ENCODE measurements around the gene CSN2. TPM values are rescaled to one million over a fixed set of nuclear protein-coding genes. Genes with fewer than 3 reads are reported as not detected.
"Not testable (repeated sequence)": the region's sequence is repeated elsewhere in the genome, so short reads cannot be mapped to it uniquely, and the experiment has no call there.

Gene CSN2
- not detected for total RNA-seq

DNA sequence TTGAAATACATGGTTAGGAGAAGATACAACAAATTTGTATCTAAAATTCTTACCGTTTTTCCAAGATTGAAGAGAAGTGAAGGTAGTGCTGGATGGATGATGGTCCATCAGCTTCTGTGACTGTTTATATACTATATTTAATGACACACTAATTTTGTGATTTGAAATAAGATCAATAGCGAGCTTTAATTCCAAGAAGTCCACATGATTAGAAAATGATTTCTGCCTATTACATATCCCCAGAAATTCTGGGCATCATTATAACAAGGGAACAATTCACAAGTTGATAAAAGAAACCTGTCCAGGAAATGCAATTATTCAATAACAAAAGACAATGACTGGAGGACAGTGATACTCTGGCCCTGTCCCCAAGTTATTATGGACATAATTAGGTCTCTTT is at the start of gene CSN2:
Gene CSN2, minus strand, starts transcription at position 101 of the 400 bp plus-strand sequence. CDS start 4,733 bp downstream, outside the sequence.
- DNase-seq = no peak

- no peak for DNase-seq
Measured at GRCh38 chr4:70008771-70009170, 43.2 kb upstream of the CSN2 start.

GRCh38 chr4:70002507-70002906 is 37.0 kb upstream of the CSN2 start:
- no peak for DNase-seq

DNA sequence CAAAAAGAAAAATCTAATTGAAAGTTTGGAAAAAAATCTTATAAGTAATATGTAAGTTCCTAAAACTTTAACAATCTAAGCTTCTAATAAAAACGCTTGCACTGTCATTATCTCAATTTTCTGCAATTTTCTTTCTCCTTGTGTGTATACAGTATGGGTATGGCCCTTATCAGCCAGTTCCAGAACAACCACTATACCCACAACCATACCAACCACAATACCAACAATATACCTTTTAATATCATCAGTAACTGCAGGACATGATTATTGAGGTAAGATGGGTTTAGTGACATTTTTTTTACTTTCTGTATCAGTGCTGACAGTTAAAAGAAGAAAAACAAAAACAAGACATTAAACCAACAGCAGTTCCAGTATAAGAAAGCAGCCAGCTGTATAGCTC is 35.2 kb upstream of the CSN2 start:
- no peak for DNase-seq

DNA sequence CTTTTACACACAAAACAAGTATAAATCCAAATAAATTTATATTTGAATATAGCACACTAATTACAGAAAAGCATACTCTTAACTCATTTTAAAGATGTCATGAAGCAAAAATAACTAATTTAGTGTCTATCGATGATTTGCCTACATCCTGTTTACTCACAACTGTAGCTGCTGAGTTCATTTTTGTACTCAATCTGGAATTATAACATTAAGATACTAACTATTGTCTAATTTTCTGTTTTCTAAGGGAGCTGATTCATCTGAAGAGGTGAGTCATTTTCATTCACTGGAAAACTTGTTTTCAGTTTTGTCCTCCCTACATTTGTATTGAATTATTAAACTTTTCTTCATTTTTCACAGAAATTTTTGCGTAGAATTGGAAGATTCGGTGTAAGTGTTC is 33.9 kb upstream of the CSN2 start:
- no peak for DNase-seq

DNA sequence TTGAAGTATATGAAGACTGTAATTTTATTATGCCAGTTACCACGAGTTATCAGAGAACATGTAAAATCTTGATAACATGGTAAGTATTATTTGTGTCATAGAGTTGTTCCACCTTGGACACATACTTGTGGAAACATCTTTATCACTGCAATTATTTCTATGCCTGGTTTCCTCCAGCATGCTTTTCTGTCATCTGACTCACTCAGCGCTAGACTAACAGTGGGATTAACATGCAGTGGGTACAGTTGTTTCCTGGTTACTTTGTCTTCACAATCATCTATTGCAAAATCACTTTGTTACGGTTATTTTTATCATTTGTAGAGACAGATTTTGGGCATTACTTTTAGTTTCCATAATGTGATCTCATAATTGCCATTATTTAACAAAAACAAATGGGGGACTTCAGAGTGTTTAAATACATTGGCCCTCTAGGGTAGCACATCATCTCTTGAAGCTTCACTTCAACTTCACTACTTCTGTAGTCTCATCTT is 30.0 kb upstream of the CSN2 start, which contains the start of gene STATH:
Gene STATH, plus strand, starts transcription at position 441 of the 491 bp plus-strand sequence. CDS start 2,472 bp downstream, outside the sequence.
- no peak for DNase-seq

DNA sequence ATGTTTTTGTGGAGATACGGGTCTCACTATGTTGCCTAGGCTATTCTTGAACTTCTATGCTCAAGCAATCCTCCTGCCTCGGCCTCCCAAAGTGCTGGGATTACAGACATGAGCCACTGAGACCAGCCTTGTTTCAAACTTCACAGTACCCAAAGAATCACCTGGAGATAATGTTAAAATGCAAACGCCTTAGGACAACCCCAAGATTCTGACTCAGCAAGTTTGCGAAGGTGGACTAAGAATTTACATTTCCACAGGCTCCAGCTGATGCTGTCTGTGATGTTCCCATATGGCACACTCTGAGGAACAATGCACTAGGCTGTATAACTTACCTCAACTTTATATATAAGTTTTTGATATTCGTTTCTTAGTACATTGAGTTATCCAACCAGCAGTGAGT is 29.3 kb upstream of the CSN2 start:
- DNase-seq = no peak

DNA sequence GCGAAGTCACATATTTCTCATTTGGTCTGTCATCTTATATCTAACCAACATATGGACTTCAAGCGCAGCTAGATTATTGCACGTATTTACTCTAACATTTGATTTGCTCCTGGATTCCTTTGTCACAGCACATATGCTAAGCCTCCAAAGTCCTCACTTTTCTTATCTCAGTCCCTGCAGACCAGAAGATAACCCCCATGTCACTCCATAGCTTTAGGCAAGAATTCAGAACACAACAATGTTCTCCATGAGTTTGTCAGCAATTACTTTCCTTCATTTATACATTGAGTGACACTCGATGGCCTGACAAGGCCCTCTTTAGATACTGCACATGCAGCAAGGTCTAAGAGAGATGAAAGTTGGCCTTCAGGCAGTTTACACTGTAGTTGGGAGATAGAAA is 25.5 kb upstream of the CSN2 start:
- no peak for DNase-seq

DNA sequence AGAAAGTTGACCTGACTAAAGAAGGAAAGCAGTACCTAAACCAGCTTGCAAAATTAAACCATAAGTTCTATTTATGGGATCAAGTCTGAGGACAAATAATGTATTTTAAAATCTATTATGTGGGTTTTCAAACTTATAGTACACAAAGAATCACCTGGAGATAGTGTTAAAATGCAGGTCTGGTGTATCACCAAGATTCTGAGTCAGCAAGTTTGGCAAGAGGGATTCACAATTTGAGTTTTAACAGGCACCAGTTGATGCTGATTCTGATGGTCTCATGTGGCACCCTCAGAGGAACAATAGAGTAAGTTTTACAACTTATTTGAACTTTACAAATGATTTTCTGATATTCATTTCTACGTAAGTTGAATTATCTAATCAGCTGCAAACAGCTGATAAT is 21.1 kb upstream of the CSN2 start:
- DNase-seq = no peak

DNA sequence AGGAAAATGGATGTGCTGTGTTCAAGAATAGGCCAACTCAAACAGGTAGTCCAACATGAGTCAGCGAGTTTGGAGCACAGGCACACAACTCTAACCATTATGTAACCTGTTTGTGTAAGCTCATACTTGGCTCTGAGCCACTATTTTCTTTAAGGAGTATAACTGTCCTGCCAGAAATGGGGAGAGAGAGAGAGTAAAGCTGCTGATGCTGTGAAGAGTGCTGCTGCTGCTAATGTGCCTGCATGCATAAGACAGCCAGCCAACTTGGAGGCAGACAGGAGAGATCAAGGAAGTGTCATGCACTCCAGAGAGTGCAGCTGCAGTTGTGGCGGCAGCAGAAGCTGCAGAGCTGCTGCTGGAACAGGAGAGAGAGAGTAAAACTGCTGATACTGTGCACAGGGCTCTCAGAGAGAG is 18.5 kb upstream of the CSN2 start:
- no peak for DNase-seq

GRCh38 chr4:69977582-69977981 is 12.1 kb upstream of the CSN2 start:
- DNase-seq = no peak

- DNase-seq = peak; percentile 38
Measured at GRCh38 chr4:69974631-69975030, 9.1 kb upstream of the CSN2 start.

DNA sequence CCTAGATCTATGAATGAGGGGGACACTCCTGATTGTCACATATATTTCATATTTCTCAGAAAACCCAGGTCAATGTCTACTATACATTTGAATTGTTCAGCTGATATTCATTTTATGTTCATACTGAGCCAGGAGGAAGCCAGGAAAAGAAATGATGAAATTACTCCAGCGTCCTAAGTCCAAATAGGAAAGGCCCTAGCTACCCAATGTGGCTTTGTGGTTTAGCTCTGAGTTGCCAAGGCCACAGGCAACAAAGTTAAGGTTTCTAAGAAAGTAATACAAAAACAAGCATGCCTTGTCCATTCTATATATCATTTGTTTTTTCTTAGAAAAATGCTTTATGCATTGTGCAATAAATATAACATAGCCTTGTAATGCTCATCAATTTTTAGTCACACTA is 4.5 kb upstream of the CSN2 start:
- DNase-seq = no peak

DNA sequence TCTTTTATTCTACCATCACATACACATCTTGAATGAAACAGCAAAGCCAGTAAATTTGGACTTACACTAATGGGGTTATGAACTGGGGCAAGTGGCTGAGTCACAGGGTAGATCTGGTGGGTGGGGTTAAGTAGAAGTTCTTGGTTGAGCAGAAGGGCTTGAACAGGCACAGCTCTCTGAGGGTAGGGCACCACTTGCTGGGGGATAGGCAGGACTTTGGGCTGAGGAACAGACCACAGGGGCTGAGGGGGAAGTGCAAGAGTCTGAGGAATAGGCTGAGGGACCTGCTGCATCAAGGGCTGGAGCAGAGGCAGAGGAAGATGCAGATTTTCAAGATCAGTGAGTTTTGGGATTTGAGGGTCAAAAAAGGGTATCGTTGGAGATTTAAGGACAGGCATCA is 8.3 kb downstream of the CSN2 start:
- DNase-seq = no peak

DNA sequence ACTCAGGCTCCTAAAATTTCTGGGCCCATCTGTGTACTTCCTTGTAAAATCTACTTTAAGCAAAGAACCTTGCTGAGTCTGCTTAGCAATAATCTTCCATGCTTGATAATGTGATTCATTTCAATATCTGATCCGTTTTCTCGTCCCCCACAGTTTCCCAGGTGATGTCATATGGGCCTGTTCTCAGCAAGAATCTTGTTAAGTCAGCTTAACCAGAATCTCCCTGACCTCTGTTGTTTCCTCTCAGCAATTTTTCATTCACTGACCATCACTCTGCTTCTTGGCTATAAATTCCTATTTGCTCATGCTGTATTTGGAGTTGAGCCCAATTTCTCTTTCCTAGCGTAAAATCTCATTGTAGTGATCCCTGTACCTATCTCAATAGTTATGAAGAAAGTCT is 13.9 kb downstream of the CSN2 start:
- DNase-seq = no peak

DNA sequence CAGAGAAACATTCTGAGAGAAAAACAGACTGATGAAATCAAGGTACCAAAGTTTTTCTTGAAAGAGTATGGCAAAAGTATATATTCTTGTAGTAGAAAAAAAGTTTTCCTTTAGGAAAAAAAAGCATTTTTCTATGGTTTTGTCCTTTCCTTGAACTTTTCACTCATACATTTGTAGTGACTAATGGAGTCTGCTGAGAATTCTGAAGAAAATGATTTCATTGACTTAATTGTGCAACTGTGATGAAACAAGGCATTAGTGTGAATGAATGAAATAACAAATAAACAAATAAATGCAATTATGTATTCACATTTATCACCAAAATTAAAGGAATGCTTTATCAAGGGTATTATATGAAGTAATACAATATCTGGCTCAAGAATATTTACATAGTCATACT is 29.0 kb downstream of the CSN2 start:
- DNase-seq = no peak

DNA sequence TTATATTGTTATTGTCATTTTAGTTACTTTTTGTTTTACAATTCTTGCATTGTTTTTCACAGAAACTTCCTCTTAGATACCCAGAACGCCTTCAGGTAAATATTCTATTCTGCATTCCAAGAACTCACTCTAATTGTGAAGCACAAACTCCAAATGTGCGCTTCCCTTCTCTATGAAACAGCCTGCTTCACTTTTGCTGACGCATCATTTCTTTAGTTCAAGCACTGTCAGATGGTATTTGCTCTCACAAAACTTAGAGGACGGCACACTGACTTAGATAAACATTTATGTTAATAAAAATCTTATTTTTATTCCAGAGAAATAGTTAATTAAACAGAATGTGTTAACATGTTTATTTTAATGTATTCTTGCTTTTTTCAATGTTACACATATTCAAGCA is 31.4 kb downstream of the CSN2 start:
- no peak for DNase-seq

DNA sequence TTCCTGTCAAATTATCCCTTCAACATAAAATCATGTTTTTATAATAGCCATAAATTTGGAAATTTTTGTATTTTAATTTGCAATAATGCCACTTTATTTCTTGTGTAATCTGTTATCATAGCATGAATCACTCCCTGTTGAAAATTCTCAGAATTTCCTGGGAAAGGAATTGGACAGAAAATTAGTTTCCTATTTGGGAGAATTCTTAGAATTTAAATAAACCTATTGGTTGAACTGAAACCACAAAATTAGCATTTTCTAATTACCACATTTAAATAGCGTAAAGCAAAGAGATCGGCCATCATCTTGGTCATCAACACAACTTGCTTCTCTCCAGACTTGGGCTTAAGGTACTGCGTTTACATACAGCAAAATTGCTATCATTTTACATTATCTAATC is 34.8 kb downstream of the CSN2 start, which contains the start of gene CSN1S1:
Gene CSN1S1, plus strand, starts transcription at position 301 of the 400 bp plus-strand sequence. CDS start 1,488 bp downstream, outside the sequence.
- no peak for DNase-seq

DNA sequence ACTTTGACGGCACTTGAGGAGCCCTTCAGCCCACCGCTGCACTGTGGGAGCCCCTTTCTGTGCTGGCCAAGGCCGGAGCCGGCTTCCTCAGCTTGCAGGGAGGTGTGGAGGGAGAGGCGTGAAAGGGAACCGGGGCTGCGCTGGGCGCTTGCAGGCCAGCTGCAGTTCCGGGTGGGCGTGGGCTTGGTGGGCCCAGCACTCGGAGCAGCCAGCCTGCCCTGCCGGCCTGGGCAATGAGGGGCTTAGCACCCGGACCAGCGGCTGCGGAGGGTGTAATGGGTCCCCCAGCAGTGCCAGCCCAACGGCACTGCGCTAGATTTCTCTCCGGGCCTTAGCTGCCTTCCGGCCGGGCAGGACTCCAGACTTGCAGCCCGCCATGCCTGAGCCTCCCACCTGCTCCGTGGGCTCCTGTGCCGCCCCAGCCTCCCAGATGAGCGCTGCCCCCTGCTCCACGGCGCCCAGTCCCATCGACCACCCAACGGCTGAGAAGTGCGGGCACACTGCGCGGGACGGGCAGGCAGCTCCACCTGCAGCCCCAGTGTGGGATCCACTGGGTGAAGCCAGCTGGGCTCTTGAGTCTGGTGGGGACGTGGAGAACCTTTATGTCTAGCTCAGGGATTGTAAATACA is 41.6 kb downstream of the CSN2 start:
- not testable (repeated sequence) for DNase-seq

DNA sequence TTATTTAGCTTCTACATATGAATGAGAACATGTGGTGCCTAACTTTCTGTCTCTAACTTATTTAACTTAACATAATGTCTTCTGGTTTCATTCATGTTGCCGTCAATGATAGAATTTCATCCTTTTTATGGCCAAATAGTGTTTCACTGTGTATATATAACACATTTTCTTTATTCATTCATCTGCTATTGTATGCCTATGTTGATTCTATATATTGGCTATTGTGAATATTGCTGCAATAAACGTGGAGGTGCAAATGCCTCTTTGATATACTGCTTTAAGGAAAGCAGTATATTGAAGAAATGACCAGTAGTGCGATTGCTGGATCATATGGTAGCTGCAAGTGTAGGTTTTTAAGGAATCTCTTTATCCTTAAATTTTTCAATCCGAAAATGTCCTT is 44.7 kb downstream of the CSN2 start:
- DNase-seq = no peak

- DNase-seq = no peak
Measured at GRCh38 chr4:69910016-69910782, 55.3 kb downstream of the CSN2 start.

DNA sequence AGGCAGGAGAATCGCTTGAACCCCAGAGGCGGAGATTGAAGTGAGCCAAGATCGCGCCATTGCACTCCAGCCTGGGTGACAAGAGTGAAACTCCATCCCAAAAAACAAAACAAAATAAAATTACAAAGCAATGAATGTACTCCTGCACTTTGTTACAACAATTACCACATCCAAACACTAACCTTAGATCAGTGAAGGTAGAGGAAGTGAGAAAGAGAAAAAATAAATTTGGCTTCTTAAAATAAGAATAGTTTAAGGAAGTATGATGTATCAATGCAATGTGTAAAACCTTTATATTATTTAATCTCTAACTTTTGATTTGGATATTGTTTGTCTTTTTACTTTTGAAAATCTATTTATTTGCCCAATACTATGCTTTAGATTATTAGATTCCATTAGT is 56.3 kb downstream of the CSN2 start:
- DNase-seq = no peak

DNA sequence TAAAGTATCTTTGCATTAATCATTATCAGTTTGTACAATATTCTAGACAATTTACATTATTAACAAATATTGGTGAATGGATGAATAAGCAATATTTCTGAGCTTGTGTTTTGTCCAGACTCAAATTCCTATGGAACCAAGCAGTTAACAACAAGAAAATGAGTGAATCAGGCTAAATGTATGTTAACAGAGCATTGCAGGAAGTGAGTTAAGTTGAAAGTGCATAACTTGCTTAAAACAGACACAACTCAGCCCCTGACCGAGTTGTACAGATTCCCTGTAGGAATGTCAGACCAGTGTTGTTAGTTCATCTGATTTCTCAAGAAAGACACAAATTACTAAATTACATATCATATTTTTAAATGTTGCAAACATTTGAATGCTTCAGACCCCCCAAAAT is 58.4 kb downstream of the CSN2 start:
- DNase-seq = no peak

Data from skin of body (tissue), 2 donors.